OCI-LY7 (cell line): ENCODE measurements around the gene TBX15. TPM values are rescaled to one million over a fixed set of nuclear protein-coding genes. Genes with fewer than 3 reads are reported as not detected.

Source experiments
- BruUV-seq: library from RNA; stranded (reverse); fragments of 400-500 nt; replicated peaks from 2 replicates; lab custom pipeline; 2021; lab: Mats Ljungman, UMichigan
- CTCF ChIA-PET: fragments of 300-600 bp; sonication (Branson Sonifier 250); formaldehyde crosslinking; loops from one replicate; lab custom pipeline; 2022; ENCODE audit warnings: antibody characterized with exemption; ENCODE audit not compliant: unreplicated experiment; lab: Charles Lee
- POLR2A ChIA-PET: fragments of 300-600 bp; sonication (Branson Sonifier 250); formaldehyde crosslinking; loops from one replicate; lab custom pipeline; 2022; ENCODE audit warnings: antibody characterized with exemption; lab: Charles Lee
- DNase-seq: peaks from one replicate; pipeline ENCODE4 v3.0.0-alpha.2; 2015; ENCODE audit warnings: low spot score
- H2AFZ ChIP-seq: fragments of 200-600 bp; sonication (generic), shearing (Covaris generic); 2 replicates; pipeline ENCODE4 v1.6.1; 2014; ENCODE audit warnings: mild to moderate bottlenecking, antibody characterized with exemption, low read length, moderate library complexity
- H3K27ac ChIP-seq: fragments of 200-600 bp; sonication (generic); 2 replicates; pipeline ENCODE4 v1.5.1; 2014; ENCODE audit warnings: mixed run types, low read depth, mild to moderate bottlenecking, moderate library complexity, low read length, inconsistent platforms; ENCODE audit not compliant: poor library complexity, severe bottlenecking
- H3K36me3 ChIP-seq: fragments of 200-600 bp; sonication (generic); 2 replicates; pipeline ENCODE4 v1.6.1; 2014; ENCODE audit warnings: mild to moderate bottlenecking, antibody characterized with exemption, low read length, moderate library complexity, mixed read lengths; ENCODE audit not compliant: insufficient read depth
- H3K4me1 ChIP-seq: fragments of 200-600 bp; sonication (generic); 2 replicates; pipeline ENCODE4 v1.5.1; 2014; ENCODE audit warnings: mild to moderate bottlenecking, low read length; ENCODE audit not compliant: insufficient read depth, poor library complexity, severe bottlenecking
- H3K4me2 ChIP-seq: fragments of 200-600 bp; sonication (generic); 2 replicates; pipeline ENCODE4 v1.6.1; 2014; ENCODE audit warnings: mild to moderate bottlenecking, low read length
- H3K4me3 ChIP-seq: fragments of 200-600 bp; sonication (generic); 2 replicates; pipeline ENCODE4 v1.5.1; 2014; ENCODE audit warnings: mild to moderate bottlenecking, low read depth, low read length; ENCODE audit not compliant: poor library complexity, severe bottlenecking
- H3K79me2 ChIP-seq: fragments of 200-600 bp; sonication (generic); 2 replicates; pipeline ENCODE4 v1.6.1; 2016; ENCODE audit warnings: low read depth, mild to moderate bottlenecking, low read length, moderate library complexity, mixed read lengths; ENCODE audit not compliant: insufficient read depth
- H3K9me2 ChIP-seq: fragments of 200-600 bp; sonication (generic); 2 replicates; pipeline ENCODE4 v1.6.1; 2016; ENCODE audit warnings: mild to moderate bottlenecking, low read length, mixed read lengths; ENCODE audit not compliant: insufficient read depth
- H3K9me3 ChIP-seq: fragments of 200-600 bp; sonication (generic); 2 replicates; pipeline ENCODE4 v1.6.1; 2014; ENCODE audit warnings: mild to moderate bottlenecking, mixed run types, low read length, mixed read lengths
- H4K20me1 ChIP-seq: fragments of 200-600 bp; sonication (generic); 2 replicates; pipeline ENCODE4 v1.6.1; 2014; ENCODE audit warnings: mild to moderate bottlenecking, antibody characterized with exemption, low read length, moderate library complexity, mixed read lengths; ENCODE audit not compliant: insufficient read depth
- EZH2phosphoT487 ChIP-seq: fragments of 200-600 bp; sonication (generic); IDR thresholded peaks from 2 replicates; pipeline ENCODE4 v1.6.1; 2018; ENCODE audit warnings: low read depth, borderline replicate concordance, mild to moderate bottlenecking, mixed run types, antibody characterized with exemption, low read length, moderate library complexity, mixed read lengths
- intact Hi-C: fragments of 100-400 bp; cut with micrococcal nuclease; formaldehyde crosslinking; loops from one replicate; pipeline ENCODE4 v1.10.0; 2022; ENCODE audit not compliant: unreplicated experiment
- total RNA-seq, 2 experiments: library from RNA; depleted of rRNA in 1 of 2; stranded (reverse); fragments of >200 nt in 1 of 2; shearing (Covaris generic) in 1 of 2; gene quantifications; 2 replicates each; pipeline ENCODE4 v1.2.3, GENCODE V29; 2014 to 2022
- TF ChIP-seq, protein P1 (sequence below): fragments of 200-600 bp; sonication (generic); conservative IDR thresholded peaks from 2 replicates; pipeline ENCODE4 v1.5.1; 2014; ENCODE audit warnings: mild to moderate bottlenecking, antibody characterized with exemption, low read length, moderate library complexity, mixed read lengths

TBX15 gene
- total RNA-seq, 2 experiments from 2014 or later: 0.22 TPM; not detected in 1

GRCh38 chr1:118926261-118926660 lies 61.9 kb downstream of the TBX15 start:
- H3K9me2 ChIP-seq: no peaks in the 10 kb centered on the region
- H3K9me3 ChIP-seq: no peaks in the 10 kb centered on the region
- H3K36me3 ChIP-seq: no peaks in the 10 kb centered on the region
- ChIA-PET CTCF (no interaction called here), POLR2A (no interaction called here)
- H4K20me1 ChIP-seq: no peaks in the 10 kb centered on the region
- BruUV-seq: no TSS peak
- TF ChIP-seq, protein P1, sequence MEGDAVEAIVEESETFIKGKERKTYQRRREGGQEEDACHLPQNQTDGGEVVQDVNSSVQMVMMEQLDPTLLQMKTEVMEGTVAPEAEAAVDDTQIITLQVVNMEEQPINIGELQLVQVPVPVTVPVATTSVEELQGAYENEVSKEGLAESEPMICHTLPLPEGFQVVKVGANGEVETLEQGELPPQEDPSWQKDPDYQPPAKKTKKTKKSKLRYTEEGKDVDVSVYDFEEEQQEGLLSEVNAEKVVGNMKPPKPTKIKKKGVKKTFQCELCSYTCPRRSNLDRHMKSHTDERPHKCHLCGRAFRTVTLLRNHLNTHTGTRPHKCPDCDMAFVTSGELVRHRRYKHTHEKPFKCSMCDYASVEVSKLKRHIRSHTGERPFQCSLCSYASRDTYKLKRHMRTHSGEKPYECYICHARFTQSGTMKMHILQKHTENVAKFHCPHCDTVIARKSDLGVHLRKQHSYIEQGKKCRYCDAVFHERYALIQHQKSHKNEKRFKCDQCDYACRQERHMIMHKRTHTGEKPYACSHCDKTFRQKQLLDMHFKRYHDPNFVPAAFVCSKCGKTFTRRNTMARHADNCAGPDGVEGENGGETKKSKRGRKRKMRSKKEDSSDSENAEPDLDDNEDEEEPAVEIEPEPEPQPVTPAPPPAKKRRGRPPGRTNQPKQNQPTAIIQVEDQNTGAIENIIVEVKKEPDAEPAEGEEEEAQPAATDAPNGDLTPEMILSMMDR: no peak
- no peak for TF ChIP-seq EZH2phosphoT487
- H3K4me3 ChIP-seq: no peak overlapping the region
- H2AFZ ChIP-seq: no peak overlapping the region
- no peak overlapping the region for H3K4me2 ChIP-seq
- H3K4me1 ChIP-seq: no peaks in the 10 kb centered on the region
- H3K79me2 ChIP-seq: no peaks in the 10 kb centered on the region
- intact Hi-C loops: no loop called here
- no peak overlapping the region for H3K27ac ChIP-seq
- DNase-seq: no peak

DNA sequence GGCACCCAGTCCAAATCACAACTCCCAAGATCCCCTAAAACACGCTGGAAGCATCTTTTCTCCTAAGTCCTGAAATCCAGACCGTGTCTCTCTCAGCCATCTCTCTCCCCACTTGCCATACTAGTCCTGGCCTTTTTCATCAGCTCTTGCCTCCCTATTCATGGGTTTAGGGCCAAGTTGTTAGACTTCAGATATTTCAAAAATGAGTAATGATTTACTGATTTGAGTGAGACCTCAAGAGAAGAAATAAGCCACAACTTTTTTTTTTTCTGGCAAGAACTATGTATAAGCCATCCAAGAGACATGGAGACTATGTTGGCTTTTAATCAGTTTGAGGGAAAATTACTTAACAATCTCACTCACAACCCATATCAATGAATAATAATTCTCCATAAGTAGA lies 62.5 kb downstream of the TBX15 start:
- ChIA-PET POLR2A (interaction anchor here (0.6 kb wide), 1 partner anchor 590 kb away, joined by 3 read pairs; no protein-coding TSS in a partner anchor), CTCF (no interaction called here)
- no peaks in the 10 kb centered on the region for H4K20me1 ChIP-seq
- H3K79me2 ChIP-seq: no peaks in the 10 kb centered on the region
- H3K9me2 ChIP-seq: no peaks in the 10 kb centered on the region
- intact Hi-C loops: no loop called here
- no peak overlapping the region for H2AFZ ChIP-seq
- no peak for TF ChIP-seq EZH2phosphoT487
- TF ChIP-seq, protein P1: no peak
- no TSS peak for BruUV-seq
- H3K36me3 ChIP-seq: no peaks in the 10 kb centered on the region
- H3K9me3 ChIP-seq: no peaks in the 10 kb centered on the region
- no peak overlapping the region for H3K27ac ChIP-seq
- H3K4me1 ChIP-seq: no peaks in the 10 kb centered on the region
- H3K4me3 ChIP-seq: no peak overlapping the region
- DNase-seq: no peak
- H3K4me2 ChIP-seq: no peak overlapping the region

- Histone ChIP-seq H3K27ac (no peak overlapping the region), H3K9me3 (no peaks in the 10 kb centered on the region), H3K4me2 (no peak overlapping the region), H2AFZ (no peak overlapping the region), H4K20me1 (no peaks in the 10 kb centered on the region), H3K36me3 (no peaks in the 10 kb centered on the region), H3K79me2 (no peaks in the 10 kb centered on the region), H3K4me1 (peaks cover 11% of the 10 kb centered on the region), H3K4me3 (no peak overlapping the region), H3K9me2 (no peaks in the 10 kb centered on the region)
- no peak for DNase-seq
- TF ChIP-seq EZH2phosphoT487: no peak
- ChIA-PET POLR2A (no interaction called here), CTCF (no interaction called here)
- no TSS peak for BruUV-seq
- intact Hi-C loops: no loop called here
Measured at GRCh38 chr1:118923319-118923718, 64.8 kb downstream of the TBX15 start.
